SU-DHL-6 (cell line): ENCODE measurements around the gene GK.

Source experiments
- H2AFZ ChIP-seq: fragments of 200-600 bp; sonication (generic); 2 replicates; pipeline ENCODE4 v1.6.1; 2014; ENCODE audit warnings: low read depth, mild to moderate bottlenecking, moderate library complexity, mixed read lengths, antibody characterized with exemption, low read length; ENCODE audit not compliant: severe bottlenecking
- H3F3A ChIP-seq: fragments of 200-600 bp; shearing (Covaris generic); 2 replicates; pipeline ENCODE4 v1.6.0; 2016; ENCODE audit warnings: antibody characterized with exemption, mild to moderate bottlenecking; ENCODE audit not compliant: insufficient read depth
- H3K27ac ChIP-seq: fragments of 200-600 bp; sonication (generic); 2 replicates; pipeline ENCODE4 v1.5.1; 2016; ENCODE audit warnings: low read depth, mild to moderate bottlenecking, low read length, moderate library complexity, mixed read lengths
- H3K27me3 ChIP-seq: fragments of 200-600 bp; sonication (generic), shearing (Covaris generic); 2 replicates; pipeline ENCODE4 v1.6.0; 2014; ENCODE audit warnings: mild to moderate bottlenecking, low read length
- H3K36me3 ChIP-seq: fragments of 200-600 bp; sonication (generic); 2 replicates; pipeline ENCODE4 v1.6.1; 2014; ENCODE audit warnings: mild to moderate bottlenecking, low read length, mixed read lengths
- H3K4me2 ChIP-seq: fragments of 300-600, 200-600 bp; shearing (Covaris generic), sonication (generic); 2 replicates; pipeline ENCODE4 v1.6.0; 2014; ENCODE audit warnings: low read length, low read depth, mild to moderate bottlenecking; ENCODE audit not compliant: poor library complexity, severe bottlenecking
- H3K4me3 ChIP-seq: fragments of 200-600 bp; sonication (generic); 2 replicates; pipeline ENCODE4 v1.5.1; 2014; ENCODE audit warnings: antibody characterized with exemption, low read length, mild to moderate bottlenecking, mixed read lengths; ENCODE audit not compliant: insufficient read depth, poor library complexity, severe bottlenecking
- H3K79me2 ChIP-seq: fragments of 200-600 bp; sonication (generic); 2 replicates; pipeline ENCODE4 v1.6.1; 2014; ENCODE audit warnings: mild to moderate bottlenecking, low read length, moderate library complexity; ENCODE audit not compliant: insufficient read depth
- H3K9ac ChIP-seq: fragments of 200-600 bp; sonication (generic); 2 replicates; pipeline ENCODE4 v1.7.0; 2014; ENCODE audit warnings: mild to moderate bottlenecking, low read length
- H3K9me2 ChIP-seq: fragments of 200-600 bp; sonication (generic); replicated peaks from 2 replicates; pipeline ENCODE4 v1.6.1; 2014; ENCODE audit warnings: low read length; ENCODE audit not compliant: insufficient read depth
- H3K9me3 ChIP-seq: fragments of 200-600 bp; sonication (generic); 2 replicates; pipeline ENCODE4 v1.6.1; 2014; ENCODE audit warnings: low read length, mixed read lengths; ENCODE audit not compliant: insufficient read depth
- H4K20me1 ChIP-seq: fragments of 200-600 bp; sonication (generic); 2 replicates; pipeline ENCODE4 v1.6.1; 2014; ENCODE audit warnings: low read depth, mild to moderate bottlenecking, antibody characterized with exemption, low read length, moderate library complexity, mixed read lengths
- CTCF ChIP-seq: fragments of 200-600 bp; sonication (generic); IDR thresholded peaks from one replicate; pipeline ENCODE4 v1.5.1; 2017; ENCODE audit warnings: antibody characterized with exemption, mild to moderate bottlenecking, low read length, moderate library complexity; ENCODE audit not compliant: insufficient read depth, poor library complexity, severe bottlenecking
- EZH2phosphoT487 ChIP-seq: fragments of 200-600 bp; sonication (generic), shearing (Covaris generic); conservative IDR thresholded peaks from 2 replicates; pipeline ENCODE4 v1.6.1; 2018; ENCODE audit warnings: mild to moderate bottlenecking, antibody characterized with exemption, low read length, moderate library complexity, mixed read lengths

GK gene

GRCh38 chrX:30713061-30713525 is 59.9 kb downstream of the GK start:
- Histone ChIP-seq H3K4me3 (no peak overlapping the region), H3K9ac (no peak overlapping the region), H3K79me2 (no peaks in the 10 kb centered on the region), H3K27me3 (no peaks in the 10 kb centered on the region), H3F3A (peaks cover 4% of the 10 kb centered on the region; the same call in 1 of the 2 replicates), H3K4me2 (peak overlapping the region; percentile 37), H2AFZ (no peak overlapping the region), H3K9me2 (no peaks in the 10 kb centered on the region), H3K9me3 (no peaks in the 10 kb centered on the region), H3K36me3 (no peaks in the 10 kb centered on the region), H4K20me1 (no peaks in the 10 kb centered on the region), H3K27ac (no peak overlapping the region)
- TF ChIP-seq CTCF = peak; percentile 33
- TF ChIP-seq EZH2phosphoT487 = no peak

GRCh38 chrX:30714138-30714537 is 60.9 kb downstream of the GK start:
- no peaks in the 10 kb centered on the region for H3K79me2 ChIP-seq
- no peaks in the 10 kb centered on the region for H4K20me1 ChIP-seq
- TF ChIP-seq EZH2phosphoT487 = no peak
- no peak overlapping the region for H3K4me2 ChIP-seq
- H3K9me2 ChIP-seq = no peaks in the 10 kb centered on the region
- H3F3A ChIP-seq = peaks cover 4% of the 10 kb centered on the region; the same call in 1 of the 2 replicates
- H3K27ac ChIP-seq = no peak overlapping the region
- H2AFZ ChIP-seq = no peak overlapping the region
- H3K9me3 ChIP-seq = no peaks in the 10 kb centered on the region
- H3K9ac ChIP-seq = no peak overlapping the region
- no peak overlapping the region for H3K4me3 ChIP-seq
- no peaks in the 10 kb centered on the region for H3K27me3 ChIP-seq
- H3K36me3 ChIP-seq = no peaks in the 10 kb centered on the region

- H3K9ac ChIP-seq = no peak overlapping the region
- H3K79me2 ChIP-seq = no peaks in the 10 kb centered on the region
- no peak overlapping the region for H2AFZ ChIP-seq
- H3K4me3 ChIP-seq = no peak overlapping the region
- H4K20me1 ChIP-seq = no peaks in the 10 kb centered on the region
- no peaks in the 10 kb centered on the region for H3K9me2 ChIP-seq
- no peak for TF ChIP-seq EZH2phosphoT487
- TF ChIP-seq CTCF = no peak
- H3K4me2 ChIP-seq = no peak overlapping the region
- no peaks in the 10 kb centered on the region for H3K27me3 ChIP-seq
- peaks cover 4% of the 10 kb centered on the region; the same call in 1 of the 2 replicates for H3F3A ChIP-seq
- H3K27ac ChIP-seq = no peak overlapping the region
- H3K9me3 ChIP-seq = no peaks in the 10 kb centered on the region
- no peaks in the 10 kb centered on the region for H3K36me3 ChIP-seq
Observed at GRCh38 chrX:30715976-30716375, 62.8 kb downstream of the GK start.

GRCh38 chrX:30733852-30734660 is 80.8 kb downstream of the GK start:
- no peak overlapping the region for H3K4me2 ChIP-seq
- H3K4me3 ChIP-seq = no peak overlapping the region
- H3K27ac ChIP-seq = no peak overlapping the region
- TF ChIP-seq EZH2phosphoT487 = no peak
- TF ChIP-seq CTCF = no peak
- no peaks in the 10 kb centered on the region for H3K79me2 ChIP-seq
- no peaks in the 10 kb centered on the region for H3K9me3 ChIP-seq
- H2AFZ ChIP-seq = no peak overlapping the region
- no peak overlapping the region for H3K9ac ChIP-seq
- no peaks in the 10 kb centered on the region for H3K9me2 ChIP-seq
- H3K27me3 ChIP-seq = no peaks in the 10 kb centered on the region
- no peaks in the 10 kb centered on the region for H4K20me1 ChIP-seq
- no peaks in the 10 kb centered on the region for H3F3A ChIP-seq
- H3K36me3 ChIP-seq = no peaks in the 10 kb centered on the region
